Ishikawa (cell line): ENCODE data around the gene SHC2.

Experiments
- CEBPB ChIP-seq: IDR thresholded peaks from 2 replicates; pipeline ENCODE4 v1.6.1; 2012
- EP300 ChIP-seq: IDR thresholded peaks from 2 replicates; pipeline ENCODE4 v1.6.1; 2012; ENCODE audit warnings: borderline replicate concordance
- FOXM1 ChIP-seq: IDR thresholded peaks from 2 replicates; pipeline ENCODE4 v1.6.1; 2012; ENCODE audit warnings: low read depth, borderline replicate concordance
- NFIC ChIP-seq: IDR thresholded peaks from 2 replicates; pipeline ENCODE4 v1.6.1; 2012
- RAD21 ChIP-seq: IDR thresholded peaks from 2 replicates; pipeline ENCODE4 v1.6.1; 2012; ENCODE audit warnings: low read depth
- REST ChIP-seq: IDR thresholded peaks from 2 replicates; pipeline ENCODE4 v1.6.1; 2012; ENCODE audit warnings: low read depth, mild to moderate bottlenecking
- TAF1 ChIP-seq: IDR thresholded peaks from 2 replicates; pipeline ENCODE4 v1.6.1; 2012; ENCODE audit warnings: low read depth, mild to moderate bottlenecking
- TCF12 ChIP-seq: IDR thresholded peaks from 2 replicates; pipeline ENCODE4 v1.6.1; 2012; ENCODE audit warnings: low read depth
- ZBTB7A ChIP-seq: IDR thresholded peaks from 2 replicates; pipeline ENCODE4 v1.6.1; 2012; ENCODE audit warnings: low read depth
- TF ChIP-seq, protein P1 (sequence below): IDR thresholded peaks from 2 replicates; pipeline ENCODE4 v1.6.1; 2012

GRCh38 chr19:504616-505015 lies 43.8 kb upstream of the SHC2 start:
- TF ChIP-seq REST (no peak), FOXM1 (no peak), TAF1 (no peak), CEBPB (no peak), TCF12 (no peak), RAD21 (no peak), EP300 (no peak), ZBTB7A (no peak), NFIC (no peak)
- TF ChIP-seq, protein P1, sequence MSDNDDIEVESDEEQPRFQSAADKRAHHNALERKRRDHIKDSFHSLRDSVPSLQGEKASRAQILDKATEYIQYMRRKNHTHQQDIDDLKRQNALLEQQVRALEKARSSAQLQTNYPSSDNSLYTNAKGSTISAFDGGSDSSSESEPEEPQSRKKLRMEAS = no peak
